Bronchial epithelial cell (primary cell): ENCODE results near the gene RBM12. TPM values are rescaled to one million over a fixed set of nuclear protein-coding genes. Genes with fewer than 3 reads are reported as not detected.
"Not testable (repeated sequence)": the region's sequence is repeated elsewhere in the genome, so short reads cannot be mapped to it uniquely, and the experiment has no call there.

Source experiments
- DNase-seq: peaks from one replicate; pipeline ENCODE4 v3.0.0-alpha.2; 2010; ENCODE audit warnings: low read depth
- FAIRE-seq: peaks from 2 replicates; lab custom pipeline; 2011; peaks lifted over from hg19 to GRCh38; lab: Jason Lieb, UNC
- H3K27me3 ChIP-seq: 2 replicates; pipeline ENCODE4 v1.5.1; 2011; ENCODE audit warnings: low read length; ENCODE audit not compliant: control insufficient read depth, insufficient read depth
- H3K36me3 ChIP-seq: 2 replicates; pipeline ENCODE4 v1.5.1; 2011; ENCODE audit warnings: low read length; ENCODE audit not compliant: control insufficient read depth, insufficient read depth
- H3K4me3 ChIP-seq: 2 replicates; pipeline ENCODE4 v1.5.1; 2011; ENCODE audit warnings: mild to moderate bottlenecking, low read depth, low read length, control low read depth
- total RNA-seq: library from RNA; depleted of rRNA; stranded (reverse); fragments of >200 nt; gene quantifications from 2 replicates; pipeline ENCODE4 v1.2.1, GENCODE V29; 2014
- TF ChIP-seq, protein P1 (sequence below): IDR thresholded peaks from 2 replicates; pipeline ENCODE4 v1.5.1; 2011; ENCODE audit warnings: mild to moderate bottlenecking, moderate library complexity, low read length, control low read depth, inconsistent platforms; ENCODE audit not compliant: insufficient read depth, severe bottlenecking

The RBM12 gene
- total RNA-seq, 1 donor from 2014 or later = 40.0 TPM

GRCh38 chr20:35698298-35699126 lies 33.8 kb upstream of the RBM12 start:
- DNase-seq = no peak
- FAIRE-seq = no peak
- Histone ChIP-seq H3K36me3 (peaks cover 6% of the 10 kb centered on the region), H3K4me3 (peak overlapping the region; percentile 97), H3K27me3 (no peaks in the 10 kb centered on the region)
- TF ChIP-seq, protein P1, sequence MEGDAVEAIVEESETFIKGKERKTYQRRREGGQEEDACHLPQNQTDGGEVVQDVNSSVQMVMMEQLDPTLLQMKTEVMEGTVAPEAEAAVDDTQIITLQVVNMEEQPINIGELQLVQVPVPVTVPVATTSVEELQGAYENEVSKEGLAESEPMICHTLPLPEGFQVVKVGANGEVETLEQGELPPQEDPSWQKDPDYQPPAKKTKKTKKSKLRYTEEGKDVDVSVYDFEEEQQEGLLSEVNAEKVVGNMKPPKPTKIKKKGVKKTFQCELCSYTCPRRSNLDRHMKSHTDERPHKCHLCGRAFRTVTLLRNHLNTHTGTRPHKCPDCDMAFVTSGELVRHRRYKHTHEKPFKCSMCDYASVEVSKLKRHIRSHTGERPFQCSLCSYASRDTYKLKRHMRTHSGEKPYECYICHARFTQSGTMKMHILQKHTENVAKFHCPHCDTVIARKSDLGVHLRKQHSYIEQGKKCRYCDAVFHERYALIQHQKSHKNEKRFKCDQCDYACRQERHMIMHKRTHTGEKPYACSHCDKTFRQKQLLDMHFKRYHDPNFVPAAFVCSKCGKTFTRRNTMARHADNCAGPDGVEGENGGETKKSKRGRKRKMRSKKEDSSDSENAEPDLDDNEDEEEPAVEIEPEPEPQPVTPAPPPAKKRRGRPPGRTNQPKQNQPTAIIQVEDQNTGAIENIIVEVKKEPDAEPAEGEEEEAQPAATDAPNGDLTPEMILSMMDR = no peak

DNA sequence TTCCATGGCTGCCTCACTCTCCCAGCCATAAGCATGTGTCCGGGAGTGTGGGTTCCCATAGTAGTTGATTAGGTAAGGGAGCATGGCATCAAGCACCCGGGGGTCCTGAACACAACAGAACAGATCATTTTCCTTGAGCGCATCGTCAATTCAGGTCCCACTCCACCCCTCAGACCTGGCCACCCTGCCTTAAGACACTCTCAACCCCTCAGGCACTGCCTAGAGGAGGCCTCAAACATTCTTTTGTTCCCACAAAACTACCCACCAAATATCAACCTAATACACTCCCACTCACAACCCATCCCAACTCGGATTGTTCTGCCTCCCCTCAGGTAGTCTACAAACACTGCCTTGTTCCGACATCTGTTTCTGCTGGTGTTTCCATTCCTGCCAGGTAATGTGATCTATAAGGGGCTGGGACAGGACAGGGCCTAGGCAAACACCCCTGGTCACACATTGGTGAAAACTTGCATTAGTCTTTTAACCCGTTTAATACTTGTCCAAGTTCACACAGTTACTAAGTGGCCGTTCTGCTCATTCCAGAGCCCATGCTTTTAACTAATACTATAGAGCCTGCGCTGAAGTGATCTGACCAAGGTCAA lies 33.1 kb upstream of the RBM12 start:
- peaks cover 6% of the 10 kb centered on the region for H3K36me3 ChIP-seq
- H3K27me3 ChIP-seq = no peaks in the 10 kb centered on the region
- FAIRE-seq (no peak), DNase-seq (no peak)
- no peak overlapping the region for H3K4me3 ChIP-seq
- TF ChIP-seq, protein P1 = no peak

GRCh38 chr20:35695978-35696377 lies 31.3 kb upstream of the RBM12 start:
- FAIRE-seq = no peak

GRCh38 chr20:35695245-35695749 lies 30.6 kb upstream of the RBM12 start:
- TF ChIP-seq, protein P1 = no peak
- H3K27me3 ChIP-seq = no peaks in the 10 kb centered on the region

More at GRCh38 chr20:35695978-35696377, 31.3 kb upstream of the RBM12 start:
- no peak for DNase-seq
- Histone ChIP-seq H3K27me3 (no peaks in the 10 kb centered on the region), H3K36me3 (peaks cover 6% of the 10 kb centered on the region), H3K4me3 (no peak overlapping the region)
- TF ChIP-seq, protein P1 = no peak

GRCh38 chr20:35690265-35690664 lies 25.6 kb upstream of the RBM12 start:
- Histone ChIP-seq H3K4me3 (no peak overlapping the region), H3K36me3 (peaks cover 9% of the 10 kb centered on the region), H3K27me3 (no peaks in the 10 kb centered on the region)
- no peak for FAIRE-seq
- TF ChIP-seq, protein P1 = no peak
- no peak for DNase-seq

More at GRCh38 chr20:35695245-35695749, 30.6 kb upstream of the RBM12 start:
- DNase-seq = no peak
- no peak overlapping the region for H3K4me3 ChIP-seq
- peaks cover 6% of the 10 kb centered on the region for H3K36me3 ChIP-seq
- no peak for FAIRE-seq

DNA sequence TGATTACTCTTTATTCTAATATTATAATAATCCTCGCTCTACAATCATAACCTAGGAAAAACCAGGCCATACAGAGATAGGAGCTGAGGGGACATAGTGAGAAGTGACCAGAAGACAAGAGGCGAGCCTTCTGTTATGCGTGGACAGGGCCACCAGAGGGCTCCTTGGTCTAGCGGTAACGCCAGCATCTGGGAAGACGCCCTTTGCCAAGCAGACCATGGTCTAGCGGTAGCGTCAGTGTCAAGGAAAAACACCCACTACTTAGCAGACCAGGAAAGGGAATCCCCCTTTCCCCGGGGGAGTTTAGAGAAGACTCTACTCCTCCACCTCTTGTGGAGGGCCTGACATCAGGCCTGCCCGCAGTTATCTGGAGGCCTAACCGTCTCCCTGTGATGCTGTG lies 22.2 kb upstream of the RBM12 start:
- not testable (repeated sequence) for H3K36me3 ChIP-seq, DNase-seq, FAIRE-seq, H3K4me3 ChIP-seq, H3K27me3 ChIP-seq

DNA sequence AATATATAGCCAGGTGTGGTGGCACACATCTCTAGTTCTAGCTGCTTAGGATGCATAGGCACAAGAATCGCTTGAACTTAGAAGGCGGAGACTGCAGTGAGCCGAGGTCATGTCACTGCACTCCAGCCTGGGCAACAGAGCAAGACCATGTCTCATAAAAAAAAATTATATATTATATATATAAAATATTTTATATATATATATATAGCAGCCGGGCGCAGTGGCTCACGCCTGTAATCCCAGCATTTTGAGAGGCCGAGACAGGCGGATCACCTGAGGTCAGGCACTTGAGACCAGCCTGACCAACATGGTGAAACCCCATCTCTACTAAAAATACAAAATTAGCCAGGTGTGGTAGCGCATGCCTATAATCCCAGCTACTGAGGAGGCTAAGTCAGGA lies 20.7 kb upstream of the RBM12 start:
- DNase-seq, H3K4me3 ChIP-seq, FAIRE-seq, H3K36me3 ChIP-seq, H3K27me3 ChIP-seq: not testable (repeated sequence)
